Activated CD8-positive, alpha-beta memory T cell treated with anti-CD3 and anti-CD28 coated beads, Interleukin-2, amount 10 ng/mL, durations not matched to agents 7 days and 5 days (primary cell): ENCODE data around the gene FOSL1. TPM values are rescaled to one million over a fixed set of nuclear protein-coding genes. Genes with fewer than 3 reads are reported as not detected.

ENCODE experiments used
- ATAC-seq: fragments of 150-1000 bp; cut with Tn5 transposase; one replicate; pipeline ENCODE4 v1.10.0; 2021; ENCODE audit warnings: moderate library complexity
- CTCF ChIA-PET: fragments of 350-600 bp; sonication (Branson Sonifier 250); formaldehyde crosslinking; loops from one replicate; lab custom pipeline; 2021; ENCODE audit warnings: antibody characterized with exemption; lab: Charles Lee
- DNase-seq: peaks from one replicate; pipeline ENCODE4 v3.0.0-alpha.2; 2020
- H3K27ac Mint-ChIP-seq: one replicate; pipeline ENCODE4 v1.8.0; 2021; ENCODE audit warnings: mild to moderate bottlenecking, mixed read lengths
- H3K27me3 Mint-ChIP-seq: one replicate; pipeline ENCODE4 v1.8.0; 2021; ENCODE audit warnings: mixed read lengths
- H3K36me3 Mint-ChIP-seq: one replicate; pipeline ENCODE4 v1.8.0; 2021; ENCODE audit warnings: mild to moderate bottlenecking, mixed read lengths
- H3K4me1 Mint-ChIP-seq: one replicate; pipeline ENCODE4 v1.8.0; 2021; ENCODE audit warnings: mixed read lengths
- H3K4me3 Mint-ChIP-seq: one replicate; pipeline ENCODE4 v1.8.0; 2021; ENCODE audit warnings: mild to moderate bottlenecking, moderate library complexity, mixed read lengths
- H3K9me3 Mint-ChIP-seq: one replicate; pipeline ENCODE4 v1.8.0; 2022; ENCODE audit warnings: low read depth, mixed read lengths
- total RNA-seq, 2 experiments: library from RNA; stranded (reverse); gene quantifications; one replicate each; pipeline ENCODE4 v1.2.3, GENCODE V29; 2021

The FOSL1 gene
- total RNA-seq, 2 experiments from 2014 or later = 2.7 to 6.0 TPM

- no peak for ATAC-seq
- DNase-seq = peak; percentile 67
- Mint-ChIP-seq H3K27ac (peak overlapping the region; percentile 81), H3K4me1 (peaks cover 69% of the 10 kb centered on the region), H3K4me3 (peak overlapping the region; percentile 96), H3K36me3 (peaks cover 5% of the 10 kb centered on the region), H3K9me3 (no peaks in the 10 kb centered on the region), H3K27me3 (no peaks in the 10 kb centered on the region)
- CTCF ChIA-PET = interaction anchor here (0.7 to 26.4 kb wide), 24 partner anchors 4 to 276 kb away, joined by 3 to 710 read pairs (median 6); partner anchors contain the start of genes AP5B1, BANF1, CCDC85B and CFL1
Observed at GRCh38 chr11:65891219-65892136, 8.7 kb downstream of the FOSL1 start.

GRCh38 chr11:65890324-65891218 lies 9.6 kb downstream of the FOSL1 start, which contains the start of gene CCDC85B:
TSS of gene CCDC85B (plus strand) at chr11:65890673. CDS start at chr11:65890784, 111 bp downstream.
- CTCF ChIA-PET = interaction anchor here (0.9 to 26.4 kb wide), 25 partner anchors 7 to 1031 kb away, joined by 3 to 710 read pairs (median 7); partner anchors contain the start of genes AP5B1, BANF1, CFL1 and CTSW
- ATAC-seq = peak; percentile 73
- Mint-ChIP-seq H3K27ac (peak within 1 kb of the TSS; percentile 95), H3K4me1 (peaks cover 64% of the 10 kb centered on the region), H3K4me3 (peak within 1 kb of the TSS; percentile 96), H3K27me3 (no peaks in the 10 kb centered on the region), H3K36me3 (peaks cover 7% of the 10 kb centered on the region), H3K9me3 (no peaks in the 10 kb centered on the region)
- DNase-seq = peak; percentile 99

- Mint-ChIP-seq H3K27me3 (no peaks in the 10 kb centered on the region), H3K9me3 (no peaks in the 10 kb centered on the region), H3K36me3 (peaks cover 16% of the 10 kb centered on the region), H3K4me3 (peak within 1 kb of the TSS; percentile 96), H3K27ac (peak within 1 kb of the TSS; percentile 95), H3K4me1 (peaks cover 68% of the 10 kb centered on the region)
- CTCF ChIA-PET = interaction anchor here (0.6 to 26.4 kb wide), 35 partner anchors 10 to 236 kb away, joined by 3 to 710 read pairs (median 6); partner anchors contain the start of genes AP5B1, BANF1, CFL1 and CTSW
- DNase-seq (peak; percentile 98), ATAC-seq (peak; percentile 63)
Observed at GRCh38 chr11:65888163-65888814, 11.9 kb downstream of the FOSL1 start, which contains the start of gene FIBP. TSS of gene FIBP (minus strand) at chr11:65888471. CDS start at chr11:65888418, 53 bp downstream.

GRCh38 chr11:65887723-65888162 lies 12.4 kb downstream of the FOSL1 start:
- ATAC-seq (no peak), DNase-seq (no peak)
- no peaks in the 10 kb centered on the region for H3K27me3 Mint-ChIP-seq
- H3K4me1 Mint-ChIP-seq = peaks cover 63% of the 10 kb centered on the region
- CTCF ChIA-PET = interaction anchor here (0.9 to 26.4 kb wide), 30 partner anchors 10 to 235 kb away, joined by 3 to 710 read pairs (median 7); partner anchors contain the start of genes AP5B1, BANF1, CFL1 and CTSW
- H3K27ac Mint-ChIP-seq = peak overlapping the region; percentile 95
- H3K36me3 Mint-ChIP-seq = peaks cover 16% of the 10 kb centered on the region
- peak overlapping the region; percentile 96 for H3K4me3 Mint-ChIP-seq
- H3K9me3 Mint-ChIP-seq = no peaks in the 10 kb centered on the region

GRCh38 chr11:65886826-65887722 lies 13.1 kb downstream of the FOSL1 start:
- H3K4me1 Mint-ChIP-seq = peaks cover 61% of the 10 kb centered on the region
- H3K9me3 Mint-ChIP-seq = no peaks in the 10 kb centered on the region
- CTCF ChIA-PET = interaction anchor here (1.1 to 26.4 kb wide), 12 partner anchors 11 to 234 kb away, joined by 3 to 710 read pairs (median 24); partner anchors contain the start of genes AP5B1, CFL1, CTSW and EFEMP2
- peaks cover 14% of the 10 kb centered on the region for H3K36me3 Mint-ChIP-seq
- no peak for ATAC-seq
- H3K27me3 Mint-ChIP-seq = no peaks in the 10 kb centered on the region
- peak overlapping the region; percentile 96 for H3K4me3 Mint-ChIP-seq
- peak overlapping the region; percentile 95 for H3K27ac Mint-ChIP-seq
- no peak for DNase-seq

- Mint-ChIP-seq H3K9me3 (no peaks in the 10 kb centered on the region), H3K36me3 (peaks cover 14% of the 10 kb centered on the region), H3K27ac (peak overlapping the region; percentile 10), H3K4me1 (peaks cover 71% of the 10 kb centered on the region), H3K4me3 (peak overlapping the region; percentile 96), H3K27me3 (no peaks in the 10 kb centered on the region)
- DNase-seq = peak; percentile 39
- CTCF ChIA-PET = interaction anchor here (0.9 to 26.4 kb wide), 26 partner anchors 12 to 247 kb away, joined by 3 to 710 read pairs (median 14); partner anchors contain the start of genes AP5B1, CFL1, CTSW and EFEMP2
- no peak for ATAC-seq
Observed at GRCh38 chr11:65885808-65886536, 14.2 kb downstream of the FOSL1 start.

GRCh38 chr11:65885231-65885630 lies 15.0 kb downstream of the FOSL1 start:
- ATAC-seq = no peak
- no peak for DNase-seq
- Mint-ChIP-seq H3K27ac (no peak overlapping the region), H3K9me3 (no peaks in the 10 kb centered on the region), H3K27me3 (no peaks in the 10 kb centered on the region), H3K4me1 (peaks cover 77% of the 10 kb centered on the region), H3K4me3 (no peak overlapping the region), H3K36me3 (peaks cover 14% of the 10 kb centered on the region)
- CTCF ChIA-PET = interaction anchor here (0.6 to 26.4 kb wide), 41 partner anchors 13 to 360 kb away, joined by 3 to 710 read pairs (median 6); partner anchors contain the start of genes AP5B1, BANF1, CFL1 and CTSW

- DNase-seq = peak; percentile 87
Observed at GRCh38 chr11:65884716-65885092, 15.5 kb downstream of the FOSL1 start.

GRCh38 chr11:65883786-65884715 lies 16.1 kb downstream of the FOSL1 start:
- peak overlapping the region; percentile 71 for H3K27ac Mint-ChIP-seq
- peaks cover 14% of the 10 kb centered on the region for H3K36me3 Mint-ChIP-seq
- H3K9me3 Mint-ChIP-seq = no peaks in the 10 kb centered on the region
- H3K4me1 Mint-ChIP-seq = peaks cover 79% of the 10 kb centered on the region
- DNase-seq (peak; percentile 40), ATAC-seq (no peak)
- H3K4me3 Mint-ChIP-seq = no peak overlapping the region
- CTCF ChIA-PET = interaction anchor here (0.7 to 26.4 kb wide), 44 partner anchors 14 to 318 kb away, joined by 3 to 710 read pairs (median 6); partner anchors contain the start of genes AP5B1, BANF1, C11orf68 and CFL1
- H3K27me3 Mint-ChIP-seq = no peaks in the 10 kb centered on the region

More at GRCh38 chr11:65884716-65885092, 15.5 kb downstream of the FOSL1 start:
- H3K4me1 Mint-ChIP-seq = peaks cover 77% of the 10 kb centered on the region
- H3K9me3 Mint-ChIP-seq = no peaks in the 10 kb centered on the region
- CTCF ChIA-PET = interaction anchor here (0.6 to 26.4 kb wide), 45 partner anchors 13 to 359 kb away, joined by 3 to 710 read pairs (median 6); partner anchors contain the start of genes AP5B1, BANF1, C11orf68 and CFL1
- H3K36me3 Mint-ChIP-seq = peaks cover 14% of the 10 kb centered on the region
- peak; percentile 42 for ATAC-seq
- peak overlapping the region; percentile 71 for H3K27ac Mint-ChIP-seq
- no peak overlapping the region for H3K4me3 Mint-ChIP-seq
- no peaks in the 10 kb centered on the region for H3K27me3 Mint-ChIP-seq
